GM20000 (cell line): Measurements from ENCODE around the gene SHROOM2.
"Not testable (repeated sequence)": the region's sequence is repeated elsewhere in the genome, so short reads cannot be mapped to it uniquely, and the experiment has no call there.

Experiments
- DNase-seq: peaks from one replicate; pipeline ENCODE4 v3.0.0; 2012; ENCODE audit warnings: low spot score
- TF ChIP-seq, protein P1 (sequence below): IDR thresholded peaks from 2 replicates; pipeline ENCODE4 v1.5.1; 2012; ENCODE audit warnings: mild to moderate bottlenecking, control low read depth; ENCODE audit errors: extremely low read depth, missing control alignments

SHROOM2 gene

DNA sequence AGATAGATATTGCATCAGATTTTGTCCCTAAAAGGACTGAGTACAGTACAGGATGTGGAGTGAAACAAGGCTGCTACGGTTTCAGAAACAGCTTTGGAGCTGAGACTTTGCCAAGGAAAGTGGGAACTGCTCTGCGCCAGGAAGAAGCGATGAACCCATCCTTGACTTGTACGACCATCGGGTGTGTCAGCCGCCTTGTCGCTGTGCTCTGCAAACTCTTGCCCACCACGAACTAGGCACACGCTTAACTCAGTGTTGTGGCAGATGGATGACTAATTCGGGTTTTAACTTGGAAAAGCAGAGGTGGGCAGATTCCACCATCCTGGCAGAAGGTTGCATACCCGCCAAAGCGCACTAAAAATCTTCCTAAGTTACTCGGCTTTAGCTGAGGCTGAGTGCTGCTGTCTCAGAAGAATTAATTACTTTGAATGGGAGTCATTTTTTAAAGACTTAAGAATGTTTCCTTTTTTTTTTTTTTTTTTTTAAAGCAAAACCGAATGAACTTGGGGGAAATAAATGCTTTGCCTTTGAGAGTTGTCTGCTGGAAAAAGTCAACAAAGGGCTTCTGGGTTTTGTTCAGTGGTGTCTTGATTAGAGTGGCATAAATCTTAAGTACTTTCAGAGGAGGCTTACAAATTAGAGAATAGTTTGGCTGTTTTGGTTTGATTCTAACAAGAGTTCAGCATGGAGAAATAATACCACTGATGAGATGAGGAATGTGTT is 69.5 kb downstream of the SHROOM2 start:
- TF ChIP-seq, protein P1, sequence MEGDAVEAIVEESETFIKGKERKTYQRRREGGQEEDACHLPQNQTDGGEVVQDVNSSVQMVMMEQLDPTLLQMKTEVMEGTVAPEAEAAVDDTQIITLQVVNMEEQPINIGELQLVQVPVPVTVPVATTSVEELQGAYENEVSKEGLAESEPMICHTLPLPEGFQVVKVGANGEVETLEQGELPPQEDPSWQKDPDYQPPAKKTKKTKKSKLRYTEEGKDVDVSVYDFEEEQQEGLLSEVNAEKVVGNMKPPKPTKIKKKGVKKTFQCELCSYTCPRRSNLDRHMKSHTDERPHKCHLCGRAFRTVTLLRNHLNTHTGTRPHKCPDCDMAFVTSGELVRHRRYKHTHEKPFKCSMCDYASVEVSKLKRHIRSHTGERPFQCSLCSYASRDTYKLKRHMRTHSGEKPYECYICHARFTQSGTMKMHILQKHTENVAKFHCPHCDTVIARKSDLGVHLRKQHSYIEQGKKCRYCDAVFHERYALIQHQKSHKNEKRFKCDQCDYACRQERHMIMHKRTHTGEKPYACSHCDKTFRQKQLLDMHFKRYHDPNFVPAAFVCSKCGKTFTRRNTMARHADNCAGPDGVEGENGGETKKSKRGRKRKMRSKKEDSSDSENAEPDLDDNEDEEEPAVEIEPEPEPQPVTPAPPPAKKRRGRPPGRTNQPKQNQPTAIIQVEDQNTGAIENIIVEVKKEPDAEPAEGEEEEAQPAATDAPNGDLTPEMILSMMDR, result no peak

DNA sequence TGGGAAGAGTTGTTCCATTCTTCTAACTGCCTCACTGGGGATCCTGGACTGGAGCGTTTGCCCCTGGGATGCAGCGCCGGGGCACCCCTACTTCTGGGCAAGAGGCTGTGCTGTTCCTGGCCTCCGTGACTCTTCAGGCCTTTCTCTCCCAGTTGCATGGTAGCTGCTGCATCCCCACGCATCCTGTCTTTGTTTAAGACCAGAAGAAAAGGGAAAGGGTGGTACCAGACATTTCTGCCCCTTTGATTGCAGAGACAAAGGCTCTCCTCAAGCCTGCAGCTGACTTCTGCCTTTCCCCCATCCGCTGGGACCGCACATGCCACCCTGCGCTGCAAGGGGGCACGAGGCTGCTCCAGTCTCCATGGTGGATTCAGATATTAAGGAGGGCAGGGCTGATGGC is 70.4 kb downstream of the SHROOM2 start:
- no peak for DNase-seq
- TF ChIP-seq, protein P1, result no peak

More for the DNA sequence above, 69.5 kb downstream of the SHROOM2 start:
- DNase-seq, result no peak

DNA sequence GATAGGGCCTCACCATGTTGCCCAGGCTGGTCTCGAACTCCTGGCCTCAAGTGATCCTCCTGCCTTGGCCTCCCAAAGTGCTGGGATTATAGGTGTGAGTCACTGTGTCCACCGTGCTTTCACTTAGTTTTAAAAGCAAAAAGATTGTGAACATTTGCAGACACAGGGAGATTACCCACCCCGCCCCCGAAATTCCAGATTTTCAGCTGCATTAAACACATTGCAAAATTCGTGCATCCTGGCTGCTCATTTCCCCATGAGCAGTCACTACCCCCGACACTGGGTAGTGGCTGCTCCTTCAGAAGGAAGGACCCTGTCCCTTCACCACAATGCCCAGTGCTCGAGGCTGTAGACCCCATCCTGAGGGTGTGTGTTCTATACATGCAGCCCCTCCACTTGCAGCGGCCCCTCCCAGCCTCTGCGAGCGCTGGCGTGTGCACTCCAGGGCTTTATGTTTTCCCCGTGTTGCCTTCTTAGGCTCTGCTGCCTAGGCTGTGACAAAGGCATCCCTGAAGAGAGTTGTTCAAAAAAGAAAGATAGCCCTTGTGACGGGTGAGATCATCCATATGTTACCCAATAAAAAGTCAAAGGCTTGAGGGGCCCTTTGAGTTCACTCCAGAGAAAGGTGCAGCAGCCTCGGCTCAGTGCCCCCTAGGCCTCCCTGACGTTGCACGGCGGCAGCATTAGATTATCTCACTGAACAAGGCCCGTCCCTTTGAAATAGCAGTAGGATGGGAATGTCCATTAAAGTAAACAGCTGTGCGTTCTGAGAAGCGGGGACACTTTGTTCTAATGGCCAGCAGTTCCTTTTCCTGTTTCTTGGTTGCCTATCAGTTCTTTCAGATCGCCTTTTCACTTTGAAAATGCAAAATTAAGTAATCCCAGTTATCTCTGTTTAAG is 71.6 kb downstream of the SHROOM2 start:
- DNase-seq, result no peak
- TF ChIP-seq, protein P1, result no peak

DNA sequence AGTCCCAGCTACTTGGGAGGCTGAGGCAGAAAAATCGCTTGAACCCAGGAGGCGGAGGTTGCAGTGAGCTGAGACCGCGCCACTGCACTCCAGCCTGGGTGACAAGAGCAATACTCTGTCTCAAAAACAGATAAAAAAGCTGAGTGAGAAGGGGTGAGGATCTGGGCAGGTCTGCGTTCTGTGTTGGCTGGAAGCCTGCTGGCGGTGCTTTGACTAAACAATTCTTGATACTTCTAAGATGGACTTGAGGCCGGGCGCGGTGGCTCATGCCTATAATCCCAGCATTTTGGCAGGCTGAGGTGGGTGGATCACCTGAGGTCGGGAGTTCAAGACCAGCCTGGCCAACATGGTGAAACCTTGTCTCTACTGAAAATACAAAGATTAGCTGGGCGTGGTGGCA is 72.5 kb downstream of the SHROOM2 start:
- not testable (repeated sequence) for DNase-seq

DNA sequence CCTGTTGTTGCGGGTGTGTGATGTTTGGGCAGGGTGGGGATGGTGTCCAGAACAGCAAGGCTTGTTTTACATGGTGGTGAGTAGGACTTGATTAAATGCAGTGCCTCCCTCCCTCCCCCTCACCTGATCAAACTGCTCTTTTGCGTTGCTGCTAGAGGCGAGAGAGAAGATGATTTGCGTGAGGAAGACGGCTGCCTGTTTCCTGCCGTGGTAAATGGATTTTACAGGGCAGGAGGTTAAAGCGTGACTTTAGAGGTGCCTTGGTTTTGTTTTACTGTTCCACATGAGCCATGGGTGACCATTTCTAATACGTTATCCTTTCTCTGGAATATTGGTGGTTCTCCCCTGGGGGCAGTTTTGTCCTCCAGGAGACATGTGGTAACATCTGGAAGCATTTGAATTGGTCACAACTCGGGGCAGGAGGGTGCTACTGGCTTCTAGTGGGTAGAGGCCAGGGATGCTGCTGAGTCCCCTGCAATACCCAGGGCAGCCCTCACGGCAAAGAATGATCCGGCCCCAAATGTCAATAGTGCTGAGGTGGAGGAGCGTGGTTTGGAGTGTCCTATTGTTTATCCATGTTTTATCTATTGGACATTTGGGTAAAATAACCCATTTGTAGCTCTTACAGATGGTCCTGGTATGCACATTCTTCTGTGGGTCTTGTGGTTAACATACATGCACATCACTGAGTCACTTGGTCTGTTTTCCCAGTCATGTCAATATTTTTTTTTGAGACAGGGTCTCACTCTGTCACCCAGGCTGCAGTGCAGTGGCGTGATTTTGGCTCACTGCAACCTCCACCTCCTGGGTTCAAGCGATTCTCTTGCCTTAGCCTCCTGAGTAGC is 73.7 kb downstream of the SHROOM2 start:
- no peak for DNase-seq
- TF ChIP-seq, protein P1, result no peak

DNA sequence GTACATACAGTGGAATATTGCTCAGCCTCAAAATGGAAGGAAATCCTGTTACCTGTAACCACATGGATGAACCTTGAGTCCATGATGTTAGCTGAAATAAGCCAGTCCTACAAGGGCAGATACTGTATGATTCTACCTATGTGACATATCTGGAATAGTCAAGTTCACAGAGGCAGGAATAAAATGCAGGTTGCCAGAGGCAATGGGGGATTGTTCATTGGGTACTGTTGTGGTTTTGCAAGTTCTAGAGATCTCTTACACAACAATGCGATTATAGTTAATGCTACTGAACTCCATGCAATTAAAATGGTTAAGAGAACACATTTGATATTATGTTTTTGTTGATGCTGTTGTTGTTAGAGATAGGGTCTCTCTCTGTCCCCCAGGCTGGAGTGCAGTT is 74.6 kb downstream of the SHROOM2 start:
- DNase-seq, result no peak

DNA sequence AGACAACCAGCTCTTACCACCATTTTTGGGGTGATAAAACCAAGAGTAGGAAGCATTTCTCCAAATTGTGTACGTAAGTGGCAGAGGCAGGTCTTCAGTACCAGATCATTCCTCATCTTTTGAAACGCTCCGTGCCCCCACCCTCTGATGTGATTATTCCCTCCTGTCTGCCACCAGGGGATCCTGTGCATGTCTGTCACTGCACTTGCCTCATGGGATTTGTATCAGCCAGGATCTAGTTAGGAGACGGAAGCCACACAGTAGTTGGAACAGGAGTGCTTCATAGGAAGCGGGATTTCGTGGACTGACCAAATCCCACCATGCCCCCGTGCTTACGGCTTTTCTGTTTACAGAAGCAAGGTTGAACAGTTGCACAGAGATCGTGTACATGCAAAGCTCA is 75.5 kb downstream of the SHROOM2 start:
- TF ChIP-seq, protein P1, result no peak
- DNase-seq, result no peak

More for the DNA sequence above, 74.6 kb downstream of the SHROOM2 start:
- TF ChIP-seq, protein P1, result no peak
